ENCODE measurements around the gene VAPB.

The VAPB gene

GRCh38 chr20:58390659-58391035, 1.6 kb downstream of the VAPB start:
- DNase-seq (ENCODE audit: extremely low read depth, low read depth) = no peak
- TF ChIP-seq, protein P1, sequence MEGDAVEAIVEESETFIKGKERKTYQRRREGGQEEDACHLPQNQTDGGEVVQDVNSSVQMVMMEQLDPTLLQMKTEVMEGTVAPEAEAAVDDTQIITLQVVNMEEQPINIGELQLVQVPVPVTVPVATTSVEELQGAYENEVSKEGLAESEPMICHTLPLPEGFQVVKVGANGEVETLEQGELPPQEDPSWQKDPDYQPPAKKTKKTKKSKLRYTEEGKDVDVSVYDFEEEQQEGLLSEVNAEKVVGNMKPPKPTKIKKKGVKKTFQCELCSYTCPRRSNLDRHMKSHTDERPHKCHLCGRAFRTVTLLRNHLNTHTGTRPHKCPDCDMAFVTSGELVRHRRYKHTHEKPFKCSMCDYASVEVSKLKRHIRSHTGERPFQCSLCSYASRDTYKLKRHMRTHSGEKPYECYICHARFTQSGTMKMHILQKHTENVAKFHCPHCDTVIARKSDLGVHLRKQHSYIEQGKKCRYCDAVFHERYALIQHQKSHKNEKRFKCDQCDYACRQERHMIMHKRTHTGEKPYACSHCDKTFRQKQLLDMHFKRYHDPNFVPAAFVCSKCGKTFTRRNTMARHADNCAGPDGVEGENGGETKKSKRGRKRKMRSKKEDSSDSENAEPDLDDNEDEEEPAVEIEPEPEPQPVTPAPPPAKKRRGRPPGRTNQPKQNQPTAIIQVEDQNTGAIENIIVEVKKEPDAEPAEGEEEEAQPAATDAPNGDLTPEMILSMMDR (IDR thresholded peaks at IDR 0.05; ENCODE audit: low read depth, low read length) = no peak

GRCh38 chr20:58392286-58392685, 3.3 kb downstream of the VAPB start:
- no peak for DNase-seq (ENCODE audit: extremely low read depth, low read depth)
- TF ChIP-seq, protein P1 (IDR thresholded peaks at IDR 0.05; ENCODE audit: low read depth, low read length) = no peak

DNA sequence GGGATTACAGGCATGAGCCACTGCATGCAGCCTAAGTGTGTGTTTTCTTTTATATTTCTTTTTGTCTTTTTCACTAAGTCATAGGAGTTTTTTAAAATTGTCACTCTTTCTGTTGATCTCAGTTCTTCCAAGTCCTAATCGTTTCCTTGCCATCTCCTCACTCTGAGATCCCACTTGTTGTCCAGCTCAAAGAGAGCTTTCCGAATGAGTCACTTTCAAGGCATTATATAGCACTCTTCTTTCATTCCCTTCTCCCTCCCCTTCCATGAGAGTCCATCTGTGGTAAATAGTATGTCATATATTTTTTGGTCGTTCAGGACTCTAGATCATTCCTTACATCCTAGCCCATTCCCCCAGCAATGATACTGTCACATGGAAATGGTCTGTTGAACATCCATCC, 4.3 kb downstream of the VAPB start:
- DNase-seq (ENCODE audit: extremely low read depth, low read depth) = no peak
- TF ChIP-seq, protein P1 (IDR thresholded peaks at IDR 0.05; ENCODE audit: low read depth, low read length) = no peak

- no peak for DNase-seq (ENCODE audit: extremely low read depth, low read depth)
- TF ChIP-seq, protein P1 (IDR thresholded peaks at IDR 0.05; ENCODE audit: low read depth, low read length) = no peak
Measured at GRCh38 chr20:58394801-58395200, 5.8 kb downstream of the VAPB start.

GRCh38 chr20:58395604-58396003, 6.6 kb downstream of the VAPB start:
- TF ChIP-seq, protein P1 (IDR thresholded peaks at IDR 0.05; ENCODE audit: low read depth, low read length) = no peak
- no peak for DNase-seq (ENCODE audit: extremely low read depth, low read depth)

DNA sequence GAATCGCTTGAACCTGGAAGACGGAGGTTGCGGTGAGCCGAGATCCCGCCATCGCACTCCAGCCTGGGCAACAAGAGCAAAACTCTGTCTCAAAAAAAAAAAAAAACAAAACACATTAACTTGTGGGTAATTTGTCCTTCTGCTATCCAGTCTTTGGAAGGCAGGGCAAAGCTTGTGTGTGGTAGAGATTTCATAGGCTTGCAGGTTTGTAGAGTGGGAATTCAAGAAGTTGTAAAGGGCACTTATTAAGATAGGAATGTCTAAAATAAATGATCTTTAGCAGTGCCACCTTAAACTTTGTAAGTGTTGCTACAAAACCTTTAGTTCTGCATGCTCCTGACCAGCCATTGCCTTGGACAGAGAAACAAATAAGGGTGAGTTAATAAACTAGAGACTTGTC, 8.4 kb downstream of the VAPB start:
- TF ChIP-seq, protein P1 (IDR thresholded peaks at IDR 0.05; ENCODE audit: low read depth, low read length) = no peak
- no peak for DNase-seq (ENCODE audit: extremely low read depth, low read depth)

GRCh38 chr20:58398254-58398653, 9.2 kb downstream of the VAPB start:
- no peak for DNase-seq (ENCODE audit: extremely low read depth, low read depth)
- TF ChIP-seq, protein P1 (IDR thresholded peaks at IDR 0.05; ENCODE audit: low read depth, low read length) = no peak

All from AG09319 (cell line).